NCI-H226 (cell line): Measurements from ENCODE around the gene PIGM.

Experiments
- DNase-seq: peaks from one replicate; pipeline ENCODE4 v3.0.0-alpha.2; 2015

The PIGM gene

DNA sequence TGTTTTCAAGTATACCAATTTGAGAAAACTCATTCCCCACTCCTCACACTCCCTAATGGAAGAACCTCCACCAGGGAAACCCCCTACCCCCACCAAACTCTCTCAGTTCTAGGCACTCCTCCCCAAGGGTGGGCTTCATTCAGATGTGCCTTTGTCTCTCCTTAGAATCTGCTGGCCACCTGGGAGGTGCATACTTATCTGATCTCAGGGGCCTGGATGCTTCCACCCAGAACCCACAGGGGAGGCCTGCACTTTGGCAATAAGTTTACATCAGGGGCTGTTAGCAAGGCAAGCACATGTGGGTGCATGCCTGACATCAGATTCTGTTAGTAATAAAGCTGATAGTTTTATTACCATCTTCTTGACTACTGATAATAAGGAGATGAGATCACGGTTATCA lies 45.3 kb downstream of the PIGM start:
- DNase-seq: no peak

DNA sequence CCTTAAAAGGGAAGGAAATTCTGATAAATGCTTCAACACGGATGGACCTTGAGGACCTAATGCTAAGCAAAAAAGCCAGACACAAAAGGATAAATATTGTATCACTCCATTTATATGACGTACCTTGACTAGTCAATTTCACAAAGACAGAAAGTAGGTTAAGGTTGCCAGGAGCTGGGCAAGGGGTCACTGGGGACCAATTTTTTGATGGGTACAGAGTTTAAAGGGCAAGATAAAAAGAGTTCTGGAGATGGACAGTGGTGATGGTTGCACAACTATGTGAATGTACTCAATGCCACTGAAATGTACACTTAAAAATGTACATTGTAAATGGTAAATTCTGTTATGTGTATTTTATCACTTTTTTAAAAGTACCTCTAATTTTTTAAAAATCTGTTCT lies 45.7 kb downstream of the PIGM start:
- no peak for DNase-seq

DNA sequence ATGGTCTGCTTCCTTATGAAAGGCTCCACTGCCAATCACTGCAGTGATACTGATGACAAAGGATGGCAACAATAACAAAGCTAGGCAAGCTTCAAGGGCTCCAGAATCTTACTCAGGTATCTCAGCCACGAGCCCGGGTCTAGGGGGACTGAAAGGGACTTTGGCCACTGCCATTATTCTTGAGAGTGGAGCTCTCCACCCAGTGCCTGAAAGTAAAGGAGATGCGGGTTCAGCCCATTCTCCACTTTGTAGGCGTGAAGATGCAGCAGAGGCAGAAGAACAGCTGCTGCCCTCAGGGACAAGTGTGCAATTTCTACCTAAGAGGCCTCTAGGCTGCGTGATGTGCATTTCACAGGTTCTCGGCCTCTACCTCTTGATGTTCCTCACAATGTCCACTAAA lies 46.3 kb downstream of the PIGM start:
- no peak for DNase-seq

DNA sequence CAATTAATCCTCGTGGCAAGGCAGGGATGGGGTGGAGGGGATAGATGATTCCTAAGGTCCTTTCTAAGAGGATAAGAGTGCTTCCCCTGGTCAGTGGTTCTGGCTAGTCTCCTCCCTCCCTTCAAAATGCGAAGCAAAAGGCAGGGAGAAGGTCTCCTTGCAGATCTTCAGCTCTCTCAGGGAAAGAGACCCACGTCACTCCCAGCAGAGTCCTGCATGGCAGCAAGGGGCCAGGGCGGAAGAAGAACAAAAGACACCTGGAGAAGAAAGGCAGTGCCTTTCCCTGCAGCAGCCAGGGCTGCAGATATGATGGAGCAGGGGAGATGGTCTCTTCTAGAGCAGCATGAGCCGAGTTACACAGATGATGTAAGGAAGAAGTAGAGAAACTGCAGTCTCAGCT lies 48.1 kb downstream of the PIGM start:
- DNase-seq: no peak

DNA sequence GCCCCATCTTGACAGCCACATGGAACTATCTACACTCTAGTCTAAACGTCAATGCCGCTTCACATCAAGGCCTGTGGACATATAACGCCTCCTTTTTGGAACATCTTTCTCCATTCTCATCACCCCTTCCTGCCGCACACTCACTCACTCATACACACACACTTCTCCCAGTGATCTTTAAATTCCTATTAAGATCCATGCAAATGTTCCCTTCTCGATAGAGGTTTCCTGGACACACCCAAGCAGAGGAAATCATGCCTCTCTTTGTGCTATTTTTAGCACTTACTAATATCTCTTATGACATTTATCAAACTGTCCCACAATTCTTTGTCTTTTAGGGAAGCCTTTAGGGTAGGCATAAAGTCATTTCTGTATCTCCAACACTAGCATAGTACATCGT lies 49.5 kb downstream of the PIGM start:
- DNase-seq: no peak

GRCh38 chr1:159981351-159982055 lies 50.3 kb downstream of the PIGM start:
- no peak for DNase-seq

GRCh38 chr1:159980786-159981185 lies 51.0 kb downstream of the PIGM start:
- DNase-seq: no peak

DNA sequence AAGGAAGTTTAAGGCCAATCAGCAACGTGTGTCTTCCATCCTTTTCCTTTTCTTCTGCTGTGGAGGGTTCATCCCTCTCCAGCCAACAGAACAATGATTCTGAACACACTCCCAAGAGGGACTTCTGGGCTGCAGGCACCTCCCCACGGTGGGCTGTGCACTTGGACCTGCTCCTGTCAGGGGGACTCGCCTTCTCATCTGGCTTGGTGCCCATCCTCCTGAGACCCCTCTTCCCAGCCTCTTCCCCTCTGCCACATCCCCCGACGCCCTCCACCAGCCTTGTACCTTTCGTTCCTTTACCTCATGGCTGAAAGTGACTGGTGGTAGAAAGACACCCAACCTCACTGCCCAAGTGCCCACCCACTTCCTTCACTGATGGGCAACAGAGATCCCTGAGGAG lies 51.7 kb downstream of the PIGM start:
- no peak for DNase-seq

- no peak for DNase-seq
Measured at GRCh38 chr1:159979257-159979656, 52.5 kb downstream of the PIGM start.

DNA sequence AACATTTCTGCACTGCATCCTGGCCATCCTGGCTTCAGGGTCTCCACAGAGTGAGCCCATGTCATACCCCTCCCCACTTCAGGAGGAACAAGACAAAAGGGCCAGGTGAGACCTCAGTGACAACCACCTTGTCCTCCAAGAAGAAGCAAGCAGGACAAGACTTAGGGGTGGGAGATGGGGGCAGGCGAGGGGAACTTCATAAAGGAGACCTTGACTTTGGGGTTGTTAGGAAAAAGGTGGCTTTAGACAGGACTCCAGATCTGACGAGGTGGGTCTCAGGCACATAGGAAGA lies 53.7 kb downstream of the PIGM start:
- no peak for DNase-seq

GRCh38 chr1:159977364-159978106 lies 54.3 kb downstream of the PIGM start:
- no peak for DNase-seq
